HG02884 (cell line): ENCODE measurements around the gene RABGGTA.
A peak's percentile ranks its signal among the peaks of the same experiment; 100 is the strongest.

Source experiments
- ATAC-seq: cut with Tn5 transposase; IDR thresholded peaks from one replicate; pipeline ENCODE4 v1.9.1; 2021; ENCODE audit warnings: mild to moderate bottlenecking, moderate library complexity; ENCODE audit not compliant: unreplicated experiment

RABGGTA gene

GRCh38 chr14:24280797-24281460 is 9.5 kb upstream of the RABGGTA start:
- ATAC-seq: no peak

GRCh38 chr14:24279301-24280186 is 8.1 kb upstream of the RABGGTA start:
- peak; percentile 55 for ATAC-seq

- no peak for ATAC-seq
Observed at GRCh38 chr14:24278424-24278823, 7.0 kb upstream of the RABGGTA start.

GRCh38 chr14:24277606-24278321 is 6.4 kb upstream of the RABGGTA start:
- no peak for ATAC-seq

GRCh38 chr14:24277071-24277470 is 5.7 kb upstream of the RABGGTA start:
- no peak for ATAC-seq

GRCh38 chr14:24274101-24274543 is 2.7 kb upstream of the RABGGTA start:
- ATAC-seq: peak; percentile 51

- ATAC-seq: no peak
Observed at GRCh38 chr14:24273422-24273998, 2.1 kb upstream of the RABGGTA start.

GRCh38 chr14:24272467-24272866 is 1.1 kb upstream of the RABGGTA start:
- no peak for ATAC-seq

- ATAC-seq: no peak
Observed at GRCh38 chr14:24271834-24272263, 452 bp upstream of the RABGGTA start.

GRCh38 chr14:24270537-24271133 is 762 bp downstream of the RABGGTA start:
- ATAC-seq: no peak

GRCh38 chr14:24269910-24270536 is 1.4 kb downstream of the RABGGTA start:
- ATAC-seq: no peak

- no peak for ATAC-seq
Observed at GRCh38 chr14:24269368-24269767, 2.0 kb downstream of the RABGGTA start.

- ATAC-seq: no peak
Observed at GRCh38 chr14:24268225-24268624, 3.2 kb downstream of the RABGGTA start.

GRCh38 chr14:24267516-24267915 is 3.9 kb downstream of the RABGGTA start:
- no peak for ATAC-seq

GRCh38 chr14:24266344-24267244 is 4.8 kb downstream of the RABGGTA start:
- ATAC-seq: no peak

GRCh38 chr14:24264298-24264697 is 7.1 kb downstream of the RABGGTA start:
- no peak for ATAC-seq

- ATAC-seq: no peak
Observed at GRCh38 chr14:24263848-24264247, 7.5 kb downstream of the RABGGTA start.

GRCh38 chr14:24262821-24263733 is 8.3 kb downstream of the RABGGTA start, which contains the start of gene TGM1:
Gene TGM1, minus strand, starts transcription at chr14:24263177. Its CDS starts 825 bp downstream, at chr14:24262352.
- ATAC-seq: no peak
